ENCODE data around the gene EFCAB13.

- TF ChIP-seq POLR2A (IDR thresholded peaks at IDR 0.05) (no peak), CTCF (IDR thresholded peaks at IDR 0.05) (no peak), POLR2AphosphoS5 (IDR thresholded peaks at IDR 0.05) (no peak), EP300 (IDR thresholded peaks at IDR 0.05) (no peak)
These were observed 29.1 kb downstream of the EFCAB13 start for GRCh38 chr17:47352848-47353247.

All from upper lobe of left lung (tissue), 4 donors.